ENCODE data around the gene WEE2.

DNA sequence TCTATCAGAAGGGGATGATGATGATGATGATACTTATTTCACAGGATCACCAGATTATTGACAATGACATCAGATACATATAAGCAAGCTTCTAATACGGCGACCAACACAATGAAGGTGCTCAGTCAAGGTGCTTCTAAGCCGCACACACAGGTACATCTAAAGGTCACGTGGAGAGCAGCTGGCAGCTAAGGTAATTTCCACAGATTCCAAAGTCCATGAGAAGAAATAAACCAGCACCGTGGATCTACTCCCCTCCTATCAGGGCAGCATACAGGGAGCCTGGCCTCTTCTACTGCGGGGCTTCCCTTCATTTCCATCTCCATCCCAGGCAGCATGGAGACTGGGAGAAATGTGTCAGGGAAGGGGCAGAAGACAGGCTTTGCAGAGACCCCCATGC lies 43.7 kb upstream of the WEE2 start:
- TF ChIP-seq, protein P1, sequence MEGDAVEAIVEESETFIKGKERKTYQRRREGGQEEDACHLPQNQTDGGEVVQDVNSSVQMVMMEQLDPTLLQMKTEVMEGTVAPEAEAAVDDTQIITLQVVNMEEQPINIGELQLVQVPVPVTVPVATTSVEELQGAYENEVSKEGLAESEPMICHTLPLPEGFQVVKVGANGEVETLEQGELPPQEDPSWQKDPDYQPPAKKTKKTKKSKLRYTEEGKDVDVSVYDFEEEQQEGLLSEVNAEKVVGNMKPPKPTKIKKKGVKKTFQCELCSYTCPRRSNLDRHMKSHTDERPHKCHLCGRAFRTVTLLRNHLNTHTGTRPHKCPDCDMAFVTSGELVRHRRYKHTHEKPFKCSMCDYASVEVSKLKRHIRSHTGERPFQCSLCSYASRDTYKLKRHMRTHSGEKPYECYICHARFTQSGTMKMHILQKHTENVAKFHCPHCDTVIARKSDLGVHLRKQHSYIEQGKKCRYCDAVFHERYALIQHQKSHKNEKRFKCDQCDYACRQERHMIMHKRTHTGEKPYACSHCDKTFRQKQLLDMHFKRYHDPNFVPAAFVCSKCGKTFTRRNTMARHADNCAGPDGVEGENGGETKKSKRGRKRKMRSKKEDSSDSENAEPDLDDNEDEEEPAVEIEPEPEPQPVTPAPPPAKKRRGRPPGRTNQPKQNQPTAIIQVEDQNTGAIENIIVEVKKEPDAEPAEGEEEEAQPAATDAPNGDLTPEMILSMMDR (IDR thresholded peaks at IDR 0.05), result no peak
- no peak for TF ChIP-seq POLR2A (IDR thresholded peaks at IDR 0.05)

Data from stomach (tissue), 4 donors.